ENCODE measurements around the gene PIANP. TPM values are rescaled to one million over a fixed set of nuclear protein-coding genes. Genes with fewer than 3 reads are reported as not detected.

PIANP gene
- total and polyA plus RNA-seq, 10 of the 15 experiments (the other 5 are each of a cell fraction or from before 2014, with no cell fraction given), result 0.08 to 0.12 (median 0.08) TPM; not detected in 7

DNA sequence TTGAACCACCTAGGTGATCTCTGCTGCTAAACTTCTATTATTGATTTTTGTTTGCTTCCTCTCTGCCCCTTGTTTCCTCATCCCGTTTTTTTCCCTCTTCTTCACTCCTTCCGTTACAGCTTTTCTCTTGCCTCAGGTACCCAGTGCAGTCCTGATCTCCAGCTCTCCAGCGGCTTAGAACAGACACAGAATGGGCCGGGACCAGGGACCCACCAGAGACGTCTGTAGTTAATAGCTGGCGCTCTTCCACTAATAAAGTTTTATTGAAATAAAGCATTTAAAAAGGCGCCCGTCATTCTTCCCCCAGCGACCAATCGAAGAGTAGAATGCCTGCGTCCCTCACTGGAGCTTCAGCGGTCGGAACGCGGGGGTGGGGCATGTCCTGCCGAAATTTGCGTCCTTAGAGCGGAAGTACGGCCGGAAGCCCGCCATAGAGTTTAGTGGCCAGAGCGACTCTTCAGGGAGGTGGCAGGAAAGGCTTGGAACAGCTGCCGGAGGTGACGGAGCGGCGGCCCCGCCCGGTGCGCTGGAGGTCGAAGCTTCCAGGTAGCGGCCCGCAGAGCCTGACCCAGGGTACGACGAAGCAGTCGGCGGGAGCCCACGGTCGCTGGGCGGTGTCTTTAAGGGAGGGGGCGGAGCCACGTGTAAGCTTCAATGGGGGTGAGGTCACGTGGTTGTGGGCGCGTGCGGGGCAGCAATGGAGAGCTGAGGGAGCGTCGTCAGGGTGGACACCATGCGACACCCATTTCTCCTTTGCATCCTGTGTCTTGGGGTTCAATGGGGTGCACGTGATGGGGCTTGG is 23.2 kb upstream of the PIANP start, which contains the start of gene COPS7A (continued):
- TF ChIP-seq ZBED1 (IDR thresholded peaks at IDR 0.05; ENCODE audit: borderline replicate concordance) (no peak; the same call in 1 of the 2 replicates), RELB (IDR thresholded peaks at IDR 0.05; ENCODE audit: low read depth) (peak; percentile 69), EZH2 (IDR thresholded peaks at IDR 0.05; ENCODE audit: borderline replicate concordance, control insufficient read depth, low read depth, low read length) (no peak), TBL1XR1 (IDR thresholded peaks at IDR 0.05; ENCODE audit: low read depth, low read length) (peak; percentile 61; the same call in 1 of the 2 replicates), PRDM15 (CRISPR knock-in tag; IDR thresholded peaks at IDR 0.05) (no peak), HDAC6 (IDR thresholded peaks at IDR 0.05; ENCODE audit: unreplicated experiment) (no peak), JUND (IDR thresholded peaks at IDR 0.05; ENCODE audit: low read depth, low read length) (0 out of 2 replicates have a peak, but pooled peaks have one; percentile 30), GATAD2B (conservative IDR thresholded peaks at IDR 0.05; ENCODE audit: low read depth) (peak; percentile 18; the same call in 1 of the 2 replicates), CHD4 (IDR thresholded peaks at IDR 0.05) (no peak), CHD1 (IDR thresholded peaks at IDR 0.05; ENCODE audit: low read depth, low read length) (no peak), E2F4 (IDR thresholded peaks at IDR 0.05; ENCODE audit: low read depth, low read length) (peak; percentile 48; the same call in 1 of the 2 replicates)
- TF ChIP-seq, protein P1, sequence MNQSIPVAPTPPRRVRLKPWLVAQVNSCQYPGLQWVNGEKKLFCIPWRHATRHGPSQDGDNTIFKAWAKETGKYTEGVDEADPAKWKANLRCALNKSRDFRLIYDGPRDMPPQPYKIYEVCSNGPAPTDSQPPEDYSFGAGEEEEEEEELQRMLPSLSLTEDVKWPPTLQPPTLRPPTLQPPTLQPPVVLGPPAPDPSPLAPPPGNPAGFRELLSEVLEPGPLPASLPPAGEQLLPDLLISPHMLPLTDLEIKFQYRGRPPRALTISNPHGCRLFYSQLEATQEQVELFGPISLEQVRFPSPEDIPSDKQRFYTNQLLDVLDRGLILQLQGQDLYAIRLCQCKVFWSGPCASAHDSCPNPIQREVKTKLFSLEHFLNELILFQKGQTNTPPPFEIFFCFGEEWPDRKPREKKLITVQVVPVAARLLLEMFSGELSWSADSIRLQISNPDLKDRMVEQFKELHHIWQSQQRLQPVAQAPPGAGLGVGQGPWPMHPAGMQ (IDR thresholded peaks at IDR 0.05; ENCODE audit: borderline replicate concordance), result no peak
- TF ChIP-seq, protein P2, sequence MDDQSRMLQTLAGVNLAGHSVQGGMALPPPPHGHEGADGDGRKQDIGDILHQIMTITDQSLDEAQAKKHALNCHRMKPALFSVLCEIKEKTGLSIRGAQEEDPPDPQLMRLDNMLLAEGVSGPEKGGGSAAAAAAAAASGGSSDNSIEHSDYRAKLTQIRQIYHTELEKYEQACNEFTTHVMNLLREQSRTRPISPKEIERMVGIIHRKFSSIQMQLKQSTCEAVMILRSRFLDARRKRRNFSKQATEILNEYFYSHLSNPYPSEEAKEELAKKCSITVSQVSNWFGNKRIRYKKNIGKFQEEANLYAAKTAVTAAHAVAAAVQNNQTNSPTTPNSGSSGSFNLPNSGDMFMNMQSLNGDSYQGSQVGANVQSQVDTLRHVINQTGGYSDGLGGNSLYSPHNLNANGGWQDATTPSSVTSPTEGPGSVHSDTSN (IDR thresholded peaks at IDR 0.05; ENCODE audit: insufficient replicate concordance, low read depth, low read length), result peak; percentile 81
- TF ChIP-seq, protein P3, sequence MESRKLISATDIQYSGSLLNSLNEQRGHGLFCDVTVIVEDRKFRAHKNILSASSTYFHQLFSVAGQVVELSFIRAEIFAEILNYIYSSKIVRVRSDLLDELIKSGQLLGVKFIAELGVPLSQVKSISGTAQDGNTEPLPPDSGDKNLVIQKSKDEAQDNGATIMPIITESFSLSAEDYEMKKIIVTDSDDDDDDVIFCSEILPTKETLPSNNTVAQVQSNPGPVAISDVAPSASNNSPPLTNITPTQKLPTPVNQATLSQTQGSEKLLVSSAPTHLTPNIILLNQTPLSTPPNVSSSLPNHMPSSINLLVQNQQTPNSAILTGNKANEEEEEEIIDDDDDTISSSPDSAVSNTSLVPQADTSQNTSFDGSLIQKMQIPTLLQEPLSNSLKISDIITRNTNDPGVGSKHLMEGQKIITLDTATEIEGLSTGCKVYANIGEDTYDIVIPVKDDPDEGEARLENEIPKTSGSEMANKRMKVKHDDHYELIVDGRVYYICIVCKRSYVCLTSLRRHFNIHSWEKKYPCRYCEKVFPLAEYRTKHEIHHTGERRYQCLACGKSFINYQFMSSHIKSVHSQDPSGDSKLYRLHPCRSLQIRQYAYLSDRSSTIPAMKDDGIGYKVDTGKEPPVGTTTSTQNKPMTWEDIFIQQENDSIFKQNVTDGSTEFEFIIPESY (IDR thresholded peaks at IDR 0.05), result no peak
